Caco-2 (cell line): ENCODE data around the gene KRTAP27-1. TPM values are rescaled to one million over a fixed set of nuclear protein-coding genes. Genes with fewer than 3 reads are reported as not detected.

ENCODE experiments used
- BruUV-seq: library from RNA; stranded (reverse); fragments of 400-500 nt; replicated peaks from 2 replicates; lab custom pipeline; 2021; lab: Mats Ljungman, UMichigan
- CTCF ChIA-PET: fragments of 300-600 bp; sonication (Branson Sonifier 250); formaldehyde crosslinking; loops from one replicate; lab custom pipeline; 2022; ENCODE audit warnings: antibody characterized with exemption; lab: Charles Lee
- POLR2A ChIA-PET: fragments of 300-600 bp; sonication (Branson Sonifier 250); formaldehyde crosslinking; loops from one replicate; lab custom pipeline; 2022; ENCODE audit warnings: antibody characterized with exemption; lab: Charles Lee
- DNase-seq, 2 experiments: peaks; one replicate each; pipeline versions ENCODE4 v3.0.0 to v3.0.0-alpha.2; 2020 to 2022
- H3K27me3 ChIP-seq: replicated peaks from 2 replicates; pipeline ENCODE4 v1.6.0; 2011; ENCODE audit warnings: low read length; ENCODE audit not compliant: control insufficient read depth, insufficient read depth
- H3K36me3 ChIP-seq: 2 replicates; pipeline ENCODE4 v1.5.1; 2011; ENCODE audit warnings: low read length; ENCODE audit not compliant: control insufficient read depth, insufficient read depth
- H3K4me1 ChIP-seq: fragments of 250-450 bp; sonication (Bioruptor Pico); 2 replicates; pipeline ENCODE4 v1.5.1; 2020; ENCODE audit warnings: mild to moderate bottlenecking
- H3K4me3 ChIP-seq: 2 replicates; pipeline ENCODE4 v1.5.1; 2011; ENCODE audit warnings: low read depth, mild to moderate bottlenecking, control low read depth, low read length
- H3K9me3 ChIP-seq: fragments of 250-450 bp; sonication (Bioruptor Pico); 2 replicates; pipeline ENCODE4 v1.5.1; 2020; ENCODE audit warnings: mild to moderate bottlenecking, moderate library complexity
- H3K27ac Mint-ChIP-seq: one replicate; pipeline ENCODE4 v1.8.0; 2022; ENCODE audit warnings: mixed read lengths; ENCODE audit not compliant: unreplicated experiment
- H3K27me3 Mint-ChIP-seq: one replicate; pipeline ENCODE4 v1.8.0; 2022; ENCODE audit warnings: mixed read lengths; ENCODE audit not compliant: insufficient read depth, unreplicated experiment
- H3K36me3 Mint-ChIP-seq: one replicate; pipeline ENCODE4 v1.8.0; 2022; ENCODE audit warnings: mild to moderate bottlenecking, mixed read lengths; ENCODE audit not compliant: insufficient read depth, unreplicated experiment
- H3K4me1 Mint-ChIP-seq: one replicate; pipeline ENCODE4 v1.8.0; 2022; ENCODE audit warnings: low read depth, mixed read lengths; ENCODE audit not compliant: unreplicated experiment
- H3K4me3 Mint-ChIP-seq: one replicate; pipeline ENCODE4 v1.8.0; 2022; ENCODE audit warnings: mild to moderate bottlenecking, moderate library complexity, mixed read lengths; ENCODE audit not compliant: unreplicated experiment
- H3K9me3 Mint-ChIP-seq: one replicate; pipeline ENCODE4 v1.8.0; 2022; ENCODE audit warnings: mixed read lengths; ENCODE audit not compliant: unreplicated experiment
- CTCF ChIP-seq, 2 experiments: fragments of 200-600 bp in 1 of 2; IDR thresholded peaks; 1 replicate in 1 of 2; 2 replicates in 1 of 2; pipeline versions ENCODE4 v1.5.1 to v1.8.0; 2011 to 2022; ENCODE audit warnings: antibody characterized with exemption in 1 of 2, control low read depth in 1 of 2, inconsistent platforms in 1 of 2, low read depth in 1 of 2, low read length in 1 of 2, mild to moderate bottlenecking in 1 of 2, moderate library complexity in 1 of 2; ENCODE audit not compliant: insufficient read depth in 1 of 2, severe bottlenecking in 1 of 2, unreplicated experiment in 1 of 2
- intact Hi-C: fragments of 100-400 bp; cut with micrococcal nuclease; formaldehyde crosslinking; loops from one replicate; pipeline ENCODE4 v1.10.0; 2022; ENCODE audit not compliant: unreplicated experiment
- microRNA-seq: library from miRNA; unstranded; fragments of <30 nt; microRNA quantifications from one replicate; pipeline ENCODE4 v1.2.0, GENCODE V29; 2022
- total RNA-seq: library from RNA; stranded (reverse); gene quantifications from 2 replicates; pipeline ENCODE4 v1.2.3, GENCODE V29; 2022

KRTAP27-1 gene
- total RNA-seq, 1 experiment from 2014 or later, result not detected

GRCh38 chr21:30289215-30289614 is 48.3 kb downstream of the KRTAP27-1 start, which contains the start of gene KRTAP25-1:
KRTAP25-1 (minus strand) TSS chr21:30289514; CDS start chr21:30289490, 24 bp downstream.
- intact Hi-C loops, result no loop called here
- no peak for DNase-seq

More at GRCh38 chr21:30289215-30289614, 48.3 kb downstream of the KRTAP27-1 start, which contains the start of gene KRTAP25-1:
- no peak within 1 kb of the TSS for H3K4me3 Mint-ChIP-seq
- peaks cover 6% of the 10 kb centered on the region for H3K27me3 Mint-ChIP-seq
- no peak within 1 kb of the TSS for H3K27ac Mint-ChIP-seq
- no peaks in the 10 kb centered on the region for H3K9me3 Mint-ChIP-seq
- ChIA-PET CTCF (no interaction called here), POLR2A (no interaction called here)
- Histone ChIP-seq H3K9me3 (no peaks in the 10 kb centered on the region), H3K36me3 (no peaks in the 10 kb centered on the region), H3K27me3 (no peaks in the 10 kb centered on the region), H3K4me1 (no peaks in the 10 kb centered on the region), H3K4me3 (no peak within 1 kb of the TSS)
- H3K36me3 Mint-ChIP-seq, result no peaks in the 10 kb centered on the region
- no peak for TF ChIP-seq CTCF (IDR thresholded peaks at IDR 0.05; ENCODE audit: insufficient read depth in 1 of 2, low read depth in 1 of 2, low read length in 1 of 2, severe bottlenecking in 1 of 2, unreplicated experiment in 1 of 2)
- H3K4me1 Mint-ChIP-seq, result no peaks in the 10 kb centered on the region
- BruUV-seq, result no TSS peak

Small RNA genes within 50 kb of the gene (microRNA-seq; reads per million reads assigned to microRNA genes)
- not detected for gene MIR4327

Other genes starting within 250 kb of the KRTAP27-1 start
- not detected in 2 replicates for gene CLDN17, start 170.9 kb downstream of the KRTAP27-1 start, total RNA-seq
- not detected in 2 replicates for gene CLDN8, start 121.6 kb downstream of the KRTAP27-1 start, total RNA-seq
- not detected in 2 replicates for gene KRTAP24-1, start 54.7 kb downstream of the KRTAP27-1 start, total RNA-seq
- not detected in 2 replicates for gene KRTAP25-1, start 48.2 kb downstream of the KRTAP27-1 start, total RNA-seq
- gene KRTAP26-1, start 17.4 kb downstream of the KRTAP27-1 start, total RNA-seq, result not detected in 2 replicates
- gene KRTAP23-1, start 10.9 kb upstream of the KRTAP27-1 start, total RNA-seq, result not detected in 2 replicates
- gene KRTAP13-2, start 34.6 kb upstream of the KRTAP27-1 start, total RNA-seq, result not detected in 2 replicates
- gene KRTAP13-1, start 58.3 kb upstream of the KRTAP27-1 start, total RNA-seq, result not detected in 2 replicates
- not detected in 2 replicates for gene KRTAP13-3, start 88.2 kb upstream of the KRTAP27-1 start, total RNA-seq
- not detected in 2 replicates for gene KRTAP13-4, start 92.5 kb upstream of the KRTAP27-1 start, total RNA-seq
- gene KRTAP15-1, start 102.6 kb upstream of the KRTAP27-1 start, total RNA-seq, result not detected in 2 replicates
- gene KRTAP19-1, start 142.7 kb upstream of the KRTAP27-1 start, total RNA-seq, result not detected in 2 replicates
- gene KRTAP19-2, start 149.7 kb upstream of the KRTAP27-1 start, total RNA-seq, result not detected in 2 replicates
- not detected in 2 replicates for gene KRTAP19-3, start 154.3 kb upstream of the KRTAP27-1 start, total RNA-seq
- not detected in 2 replicates for gene KRTAP19-4, start 159.5 kb upstream of the KRTAP27-1 start, total RNA-seq
- gene KRTAP19-5, start 164.4 kb upstream of the KRTAP27-1 start, total RNA-seq, result not detected in 2 replicates
- not detected in 2 replicates for gene KRTAP19-6, start 204.2 kb upstream of the KRTAP27-1 start, total RNA-seq
- gene KRTAP19-7, start 223.6 kb upstream of the KRTAP27-1 start, total RNA-seq, result not detected in 2 replicates